WTC11 (cell line): ENCODE data around the gene BBS9. TPM values are rescaled to one million over a fixed set of nuclear protein-coding genes. Genes with fewer than 3 reads are reported as not detected.
"Not testable (repeated sequence)": the region's sequence is repeated elsewhere in the genome, so short reads cannot be mapped to it uniquely, and the experiment has no call there.

Source experiments
- ATAC-seq: fragments of 200-7000 bp; cut with Tn5 transposase; 2 replicates; pipeline ENCODE4 v1.10.0; 2021; ENCODE audit warnings: mild to moderate bottlenecking, moderate library complexity
- CTCF ChIA-PET: fragments of 300-600 bp; sonication (Branson Sonifier 250); formaldehyde crosslinking; loops from one replicate; lab custom pipeline; 2021; ENCODE audit warnings: antibody characterized with exemption; lab: Charles Lee
- POLR2A ChIA-PET: fragments of 350-600 bp; sonication (Branson Sonifier 250); formaldehyde crosslinking; loops from one replicate; lab custom pipeline; 2021; ENCODE audit warnings: antibody characterized with exemption; lab: Charles Lee
- DNase-seq: peaks from one replicate; pipeline ENCODE4 v3.0.0; 2021; ENCODE audit warnings: low spot score
- H3K27ac Mint-ChIP-seq: 2 replicates; pipeline ENCODE4 v1.8.0; 2021; ENCODE audit warnings: mixed read lengths
- H3K27me3 Mint-ChIP-seq: 2 replicates; pipeline ENCODE4 v1.8.0; 2021; ENCODE audit warnings: low read depth, mild to moderate bottlenecking, moderate library complexity, mixed read lengths
- H3K36me3 Mint-ChIP-seq: 2 replicates; pipeline ENCODE4 v1.8.0; 2021; ENCODE audit warnings: mixed read lengths
- H3K4me1 Mint-ChIP-seq: 2 replicates; pipeline ENCODE4 v1.8.0; 2022; ENCODE audit warnings: mixed read lengths
- H3K4me3 Mint-ChIP-seq: 2 replicates; pipeline ENCODE4 v1.8.0; 2021; ENCODE audit warnings: mild to moderate bottlenecking, moderate library complexity, mixed read lengths
- H3K9me3 Mint-ChIP-seq: 2 replicates; pipeline ENCODE4 v1.8.0; 2021; ENCODE audit warnings: mixed read lengths
- ELF4 ChIP-seq: sonication (generic); formaldehyde crosslinking; IDR thresholded peaks from 2 replicates; pipeline ENCODE4 v1.8.1; 2022; ENCODE audit warnings: low read depth, mild to moderate bottlenecking, moderate library complexity, missing genetic modification reagents
- FOXJ3 ChIP-seq: sonication (generic); formaldehyde crosslinking; IDR thresholded peaks from 2 replicates; pipeline ENCODE4 v1.9.0; 2021; ENCODE audit warnings: missing genetic modification reagents, mild to moderate bottlenecking, borderline replicate concordance
- JAZF1 ChIP-seq: fragments of 250-450 bp; sonication (Bioruptor Pico); IDR thresholded peaks from 2 replicates; pipeline ENCODE4 v1.9.0; 2021; ENCODE audit warnings: moderate library complexity, mild to moderate bottlenecking, inconsistent platforms
- JUN ChIP-seq: sonication (generic); formaldehyde crosslinking; IDR thresholded peaks from 2 replicates; pipeline ENCODE4 v1.8.0; 2023; ENCODE audit warnings: mild to moderate bottlenecking, missing genetic modification reagents
- NR3C1 ChIP-seq: sonication (generic); formaldehyde crosslinking; conservative IDR thresholded peaks from 2 replicates; pipeline ENCODE4 v1.8.1; 2023; ENCODE audit warnings: low read depth, mild to moderate bottlenecking, missing genetic modification reagents
- ZBTB21 ChIP-seq: sonication (generic); formaldehyde crosslinking; IDR thresholded peaks from 2 replicates; pipeline ENCODE4 v1.8.1; 2023; ENCODE audit warnings: mild to moderate bottlenecking, missing genetic modification reagents, borderline replicate concordance
- ZNF219 ChIP-seq: sonication (generic); formaldehyde crosslinking; IDR thresholded peaks from 2 replicates; pipeline ENCODE4 v1.8.0; 2023; ENCODE audit warnings: missing genetic modification reagents, mild to moderate bottlenecking, borderline replicate concordance
- ZNF232 ChIP-seq: sonication (generic); formaldehyde crosslinking; IDR thresholded peaks from 2 replicates; pipeline ENCODE4 v1.8.0; 2022; ENCODE audit warnings: mild to moderate bottlenecking, missing genetic modification reagents
- total RNA-seq: library from RNA; stranded (reverse); gene quantifications from 3 replicates; pipeline ENCODE4 v1.2.3, GENCODE V29; 2021
- TF ChIP-seq, protein P1 (sequence below): fragments of 200-600 bp; IDR thresholded peaks from 2 replicates; pipeline ENCODE4 v1.8.0; 2022; ENCODE audit warnings: antibody characterized with exemption
- TF ChIP-seq, protein P2 (sequence below): sonication (generic); formaldehyde crosslinking; IDR thresholded peaks from 2 replicates; pipeline ENCODE4 v1.8.1; 2023; ENCODE audit warnings: mild to moderate bottlenecking, missing genetic modification reagents
- TF ChIP-seq, protein P3 (sequence below): fragments of 250-450 bp; sonication (Bioruptor Pico); IDR thresholded peaks from 2 replicates; pipeline ENCODE4 v2.1.2; 2022; ENCODE audit warnings: mild to moderate bottlenecking, moderate library complexity

Gene BBS9
- total RNA-seq, 1 experiment from 2014 or later = 56.6 TPM

DNA sequence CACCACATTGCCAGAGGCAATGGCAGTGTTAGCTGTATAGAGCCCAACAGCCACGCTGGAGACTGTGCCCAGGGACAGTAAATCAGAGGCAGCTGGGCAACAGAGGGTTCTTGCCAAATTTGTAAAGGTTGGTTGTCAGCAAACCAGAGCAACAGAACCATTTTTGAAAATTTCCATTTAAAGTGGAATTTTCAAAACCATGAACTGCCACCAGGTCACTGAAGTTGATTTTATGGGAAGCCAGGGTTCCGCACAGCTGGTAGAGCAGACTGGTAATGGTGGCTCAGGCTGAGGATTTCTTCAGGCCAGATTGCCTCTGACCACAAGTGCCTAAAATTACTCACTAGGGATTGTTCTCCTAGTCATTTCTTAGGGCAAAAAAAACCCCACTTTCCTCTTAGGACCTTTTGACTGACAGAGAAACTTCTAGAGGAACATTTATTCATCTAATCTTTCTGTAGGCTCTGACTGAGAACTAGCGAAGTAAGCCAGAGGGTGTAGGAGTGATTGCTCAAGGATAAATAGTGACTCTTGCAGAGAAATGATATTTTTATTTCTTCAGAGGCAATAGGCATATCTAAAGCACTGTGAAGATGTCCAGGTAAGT, 342.4 kb downstream of the BBS9 start (continued):
- TF ChIP-seq, protein P1, sequence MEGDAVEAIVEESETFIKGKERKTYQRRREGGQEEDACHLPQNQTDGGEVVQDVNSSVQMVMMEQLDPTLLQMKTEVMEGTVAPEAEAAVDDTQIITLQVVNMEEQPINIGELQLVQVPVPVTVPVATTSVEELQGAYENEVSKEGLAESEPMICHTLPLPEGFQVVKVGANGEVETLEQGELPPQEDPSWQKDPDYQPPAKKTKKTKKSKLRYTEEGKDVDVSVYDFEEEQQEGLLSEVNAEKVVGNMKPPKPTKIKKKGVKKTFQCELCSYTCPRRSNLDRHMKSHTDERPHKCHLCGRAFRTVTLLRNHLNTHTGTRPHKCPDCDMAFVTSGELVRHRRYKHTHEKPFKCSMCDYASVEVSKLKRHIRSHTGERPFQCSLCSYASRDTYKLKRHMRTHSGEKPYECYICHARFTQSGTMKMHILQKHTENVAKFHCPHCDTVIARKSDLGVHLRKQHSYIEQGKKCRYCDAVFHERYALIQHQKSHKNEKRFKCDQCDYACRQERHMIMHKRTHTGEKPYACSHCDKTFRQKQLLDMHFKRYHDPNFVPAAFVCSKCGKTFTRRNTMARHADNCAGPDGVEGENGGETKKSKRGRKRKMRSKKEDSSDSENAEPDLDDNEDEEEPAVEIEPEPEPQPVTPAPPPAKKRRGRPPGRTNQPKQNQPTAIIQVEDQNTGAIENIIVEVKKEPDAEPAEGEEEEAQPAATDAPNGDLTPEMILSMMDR = no peak
- TF ChIP-seq JUN (CRISPR knock-in tag) = no peak
- TF ChIP-seq, protein P2, sequence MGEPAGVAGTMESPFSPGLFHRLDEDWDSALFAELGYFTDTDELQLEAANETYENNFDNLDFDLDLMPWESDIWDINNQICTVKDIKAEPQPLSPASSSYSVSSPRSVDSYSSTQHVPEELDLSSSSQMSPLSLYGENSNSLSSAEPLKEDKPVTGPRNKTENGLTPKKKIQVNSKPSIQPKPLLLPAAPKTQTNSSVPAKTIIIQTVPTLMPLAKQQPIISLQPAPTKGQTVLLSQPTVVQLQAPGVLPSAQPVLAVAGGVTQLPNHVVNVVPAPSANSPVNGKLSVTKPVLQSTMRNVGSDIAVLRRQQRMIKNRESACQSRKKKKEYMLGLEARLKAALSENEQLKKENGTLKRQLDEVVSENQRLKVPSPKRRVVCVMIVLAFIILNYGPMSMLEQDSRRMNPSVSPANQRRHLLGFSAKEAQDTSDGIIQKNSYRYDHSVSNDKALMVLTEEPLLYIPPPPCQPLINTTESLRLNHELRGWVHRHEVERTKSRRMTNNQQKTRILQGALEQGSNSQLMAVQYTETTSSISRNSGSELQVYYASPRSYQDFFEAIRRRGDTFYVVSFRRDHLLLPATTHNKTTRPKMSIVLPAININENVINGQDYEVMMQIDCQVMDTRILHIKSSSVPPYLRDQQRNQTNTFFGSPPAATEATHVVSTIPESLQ (CRISPR knock-in tag) = no peak
- TF ChIP-seq ELF4 (CRISPR knock-in tag) = no peak

DNA sequence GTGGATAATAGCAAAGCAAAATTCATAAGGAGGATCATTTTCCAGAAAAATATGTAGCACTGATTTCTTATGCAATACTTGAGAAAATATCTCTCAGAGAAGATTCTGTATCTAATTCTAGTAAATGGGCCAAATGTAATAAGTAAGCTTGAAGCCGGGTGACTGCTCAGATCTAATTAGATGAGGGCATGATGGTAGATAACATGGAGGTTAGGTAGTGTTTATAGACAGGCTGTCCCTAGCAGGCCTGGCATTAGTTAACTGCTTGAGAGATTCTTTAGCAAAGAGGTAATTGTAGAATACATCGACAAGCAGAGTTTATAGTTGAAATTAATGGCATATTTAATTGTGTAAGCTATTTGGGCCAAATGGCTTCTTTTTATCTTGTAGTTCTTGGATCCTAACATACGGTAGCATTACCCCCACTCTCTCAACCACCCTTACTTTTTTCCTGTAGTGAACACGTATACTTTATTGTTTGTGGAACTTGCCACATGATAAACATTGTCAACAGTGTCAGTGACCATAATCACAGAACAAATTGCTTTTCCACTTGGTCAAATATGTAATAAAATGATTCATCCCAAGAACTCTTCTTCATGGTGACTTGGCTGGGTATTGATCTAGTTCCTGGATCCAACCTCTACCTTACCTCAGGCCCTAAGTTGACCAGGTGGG, 343.1 kb downstream of the BBS9 start:
- no peak for DNase-seq
- Mint-ChIP-seq H3K4me1 (peaks cover 20% of the 10 kb centered on the region), H3K4me3 (no peak overlapping the region), H3K9me3 (peaks cover 10% of the 10 kb centered on the region), H3K36me3 (peaks cover 11% of the 10 kb centered on the region), H3K27me3 (no peaks in the 10 kb centered on the region), H3K27ac (no peak overlapping the region; the same call in 1 of the 2 replicates)
- ChIA-PET CTCF (interaction anchor here (0.6 kb wide), 1 partner anchor 161 kb away, joined by 5 read pairs; no protein-coding TSS in a partner anchor), POLR2A (no interaction called here)
- ATAC-seq = no peak
- no peak for TF ChIP-seq ZNF219 (CRISPR knock-in tag)
- TF ChIP-seq, protein P3, sequence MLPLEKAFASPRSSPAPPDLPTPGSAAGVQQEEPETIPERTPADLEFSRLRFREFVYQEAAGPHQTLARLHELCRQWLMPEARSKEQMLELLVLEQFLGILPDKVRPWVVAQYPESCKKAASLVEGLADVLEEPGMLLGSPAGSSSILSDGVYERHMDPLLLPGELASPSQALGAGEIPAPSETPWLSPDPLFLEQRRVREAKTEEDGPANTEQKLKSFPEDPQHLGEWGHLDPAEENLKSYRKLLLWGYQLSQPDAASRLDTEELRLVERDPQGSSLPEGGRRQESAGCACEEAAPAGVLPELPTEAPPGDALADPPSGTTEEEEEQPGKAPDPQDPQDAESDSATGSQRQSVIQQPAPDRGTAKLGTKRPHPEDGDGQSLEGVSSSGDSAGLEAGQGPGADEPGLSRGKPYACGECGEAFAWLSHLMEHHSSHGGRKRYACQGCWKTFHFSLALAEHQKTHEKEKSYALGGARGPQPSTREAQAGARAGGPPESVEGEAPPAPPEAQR (CRISPR knock-in tag) = no peak

DNA sequence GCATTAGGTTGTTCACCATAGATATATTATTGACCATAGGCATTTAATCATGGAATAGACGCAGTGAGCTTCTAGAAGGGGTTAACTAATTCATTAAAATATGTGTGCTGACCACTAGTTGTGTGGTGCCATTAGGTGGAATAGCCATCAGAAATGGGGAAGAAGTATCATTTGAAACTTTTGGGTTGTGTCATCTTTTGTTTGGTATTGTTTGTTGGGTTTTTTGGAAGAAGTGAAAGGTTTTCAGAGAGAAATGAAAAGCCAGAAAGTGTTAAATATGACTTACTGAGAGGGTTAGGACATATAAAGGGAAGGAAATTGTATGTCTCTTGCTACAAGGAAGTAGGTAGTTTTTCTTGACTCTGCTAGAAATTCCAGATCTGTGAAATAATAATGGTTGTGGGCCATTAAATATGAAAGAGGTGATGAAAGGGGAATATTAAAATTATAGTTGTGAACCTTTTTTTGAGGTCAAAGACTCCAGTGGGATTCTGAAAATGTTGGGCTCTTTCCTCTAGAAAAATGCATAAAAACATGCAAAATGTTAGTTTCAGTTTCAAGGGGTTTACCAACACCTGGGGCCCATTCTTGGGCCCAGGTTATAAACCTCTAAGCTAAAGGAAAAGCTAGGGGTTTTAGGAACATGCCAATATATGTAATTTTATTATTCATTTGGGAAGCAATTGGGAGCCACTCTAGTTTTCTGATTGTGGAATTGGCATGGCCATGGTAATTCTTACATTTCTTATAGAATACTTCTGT, 348.5 kb downstream of the BBS9 start:
- Mint-ChIP-seq H3K27ac (no peak overlapping the region), H3K4me3 (no peak overlapping the region), H3K27me3 (no peaks in the 10 kb centered on the region), H3K9me3 (peaks cover 14% of the 10 kb centered on the region), H3K36me3 (peaks cover 9% of the 10 kb centered on the region; the same call in 1 of the 2 replicates), H3K4me1 (peaks cover 18% of the 10 kb centered on the region)
- DNase-seq = no peak
- no peak for ATAC-seq
- CTCF ChIA-PET = no interaction called here
- POLR2A ChIA-PET = interaction anchor here (0.7 kb wide), 1 partner anchor 153 kb away, joined by 6 read pairs; no protein-coding TSS in a partner anchor
- TF ChIP-seq ELF4 (CRISPR knock-in tag) (no peak), JAZF1 (no peak), ZNF232 (no peak), FOXJ3 (CRISPR knock-in tag) (no peak), NR3C1 (CRISPR knock-in tag) (no peak), ZBTB21 (CRISPR knock-in tag) (no peak)

DNA sequence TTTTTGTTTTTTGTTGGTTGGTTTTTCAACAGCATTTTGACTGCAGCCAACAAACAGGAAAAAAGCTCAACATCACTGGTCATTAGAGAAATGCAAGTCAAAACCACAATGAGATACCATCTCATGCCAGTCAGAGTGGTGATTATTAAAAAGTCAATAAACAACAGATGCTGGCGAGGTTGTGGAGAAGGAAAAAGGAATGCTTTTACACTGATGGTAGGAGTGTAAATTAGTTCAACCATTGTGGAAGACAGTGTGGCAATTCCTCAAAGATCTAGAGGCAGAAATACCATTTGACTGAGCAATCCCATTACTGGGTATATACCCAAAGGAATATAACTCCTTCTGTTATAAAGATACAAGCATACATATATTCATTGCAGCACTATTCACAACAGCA, 355.1 kb downstream of the BBS9 start:
- POLR2A ChIA-PET = not testable (repeated sequence)

More for the DNA sequence above, 355.1 kb downstream of the BBS9 start:
- H3K4me3 Mint-ChIP-seq, H3K27ac Mint-ChIP-seq, H3K27me3 Mint-ChIP-seq, DNase-seq, ATAC-seq, CTCF ChIA-PET: not testable (repeated sequence)
- H3K4me1 Mint-ChIP-seq = peaks cover 10% of the 10 kb centered on the region; the same call in 1 of the 2 replicates
- H3K9me3 Mint-ChIP-seq = peaks cover 15% of the 10 kb centered on the region
- peaks cover 12% of the 10 kb centered on the region for H3K36me3 Mint-ChIP-seq
